GM12878 (cell line): ENCODE results near the gene CDC14B. TPM values are rescaled to one million over a fixed set of nuclear protein-coding genes. Genes with fewer than 3 reads are reported as not detected.

Source experiments
- ATAC-seq: fragments of 200-7000 bp; cut with Tn5 transposase; 3 replicates; pipeline ENCODE4 v1.9.1; 2020; ENCODE audit warnings: mild to moderate bottlenecking, moderate library complexity
- BruUV-seq: library from RNA; stranded (reverse); fragments of 400-500 nt; replicated peaks from 2 replicates; lab custom pipeline; 2021; lab: Mats Ljungman, UMichigan
- CTCF ChIA-PET: fragments of 300-600 bp; sonication (Branson Sonifier 250); formaldehyde crosslinking; extraction: SDS; loops from one replicate; lab custom pipeline; 2021; ENCODE audit warnings: inconsistent platforms; lab: Yijun Ruan, JAX
- POLR2A ChIA-PET: fragments of 350-600 bp; formaldehyde crosslinking; extraction: SDS; loops from one replicate; lab custom pipeline; 2021; ENCODE audit warnings: inconsistent platforms; lab: Charles Lee
- RAD21 ChIA-PET: fragments of 300-600 bp; sonication (Branson Sonifier 250); formaldehyde crosslinking; loops from one replicate; lab custom pipeline; 2023; ENCODE audit warnings: antibody characterized with exemption; ENCODE audit not compliant: unreplicated experiment; lab: Charles Lee
- SMC1A ChIA-PET: fragments of 300-600 bp; sonication (Branson Sonifier 250); formaldehyde crosslinking; loops from one replicate; lab custom pipeline; 2023; ENCODE audit not compliant: unreplicated experiment, uncharacterized antibody; lab: Charles Lee
- DNase-seq: peaks from one replicate; pipeline ENCODE4 v3.0.0-alpha.2; 2011; ENCODE audit warnings: low read depth, low spot score
- FAIRE-seq: peaks from 3 replicates; lab custom pipeline; 2011; peaks lifted over from hg19 to GRCh38; lab: Jason Lieb, UNC
- H2AFZ ChIP-seq: 2 replicates; pipeline ENCODE4 v1.6.0; 2011; ENCODE audit warnings: low read depth, low read length, control low read depth; ENCODE audit not compliant: control insufficient read depth
- H3K27ac ChIP-seq: 2 replicates; pipeline ENCODE4 v1.5.1; 2011; ENCODE audit warnings: control low read depth; ENCODE audit not compliant: control insufficient read depth, insufficient read depth
- H3K27me3 ChIP-seq, 2 experiments: replicated peaks in 1 of 2; 2 replicates each; pipeline versions ENCODE4 v1.6.0 to v1.6.1; 2011; ENCODE audit warnings: low read length in 1 of 2; ENCODE audit not compliant: control insufficient read depth in 2 of 2, insufficient read depth in 2 of 2
- H3K36me3 ChIP-seq, 2 experiments: 2 replicates each; pipeline ENCODE4 v1.5.1; 2011; ENCODE audit warnings: low read length in 1 of 2; ENCODE audit not compliant: control insufficient read depth in 2 of 2, insufficient read depth in 2 of 2
- H3K4me1 ChIP-seq: 2 replicates; pipeline ENCODE4 v1.6.1; 2011; ENCODE audit warnings: mild to moderate bottlenecking, low read length, moderate library complexity, mixed read lengths; ENCODE audit not compliant: control insufficient read depth, insufficient read depth
- H3K4me2 ChIP-seq: 2 replicates; pipeline ENCODE4 v1.6.0; 2011; ENCODE audit warnings: control low read depth; ENCODE audit not compliant: control insufficient read depth, insufficient read depth
- H3K4me3 ChIP-seq: fragments of 200-600 bp; sonication (generic); 2 replicates; pipeline ENCODE4 v1.5.1; 2016
- H3K79me2 ChIP-seq: 2 replicates; pipeline ENCODE4 v1.6.0; 2011; ENCODE audit warnings: low read length; ENCODE audit not compliant: control insufficient read depth, insufficient read depth
- H3K9ac ChIP-seq: 2 replicates; pipeline ENCODE4 v1.8.0; 2011; ENCODE audit warnings: low read length, control low read depth, mixed read lengths; ENCODE audit not compliant: control insufficient read depth, insufficient read depth
- H3K9me3 ChIP-seq: replicated peaks from 3 replicates; pipeline ENCODE4 v1.5.1; 2011; ENCODE audit warnings: mild to moderate bottlenecking, low read length; ENCODE audit not compliant: control insufficient read depth, insufficient read depth
- H4K20me1 ChIP-seq: 2 replicates; pipeline ENCODE4 v1.6.0; 2011; ENCODE audit not compliant: control insufficient read depth, insufficient read depth
- BRCA1 ChIP-seq: IDR thresholded peaks from 2 replicates; pipeline ENCODE4 v1.6.1; 2011; ENCODE audit warnings: low read depth, low read length, improper control_type of control experiment
- CBFB ChIP-seq: IDR thresholded peaks from 2 replicates; pipeline ENCODE4 v1.6.1; 2016; ENCODE audit warnings: antibody characterized with exemption, low read depth
- HDAC6 ChIP-seq: fragments of 200-600 bp; sonication (generic); IDR thresholded peaks from one replicate; pipeline ENCODE4 v1.8.0; 2017; ENCODE audit warnings: antibody characterized with exemption; ENCODE audit not compliant: unreplicated experiment
- MXI1 ChIP-seq: fragments of 150-350 bp; IDR thresholded peaks from 2 replicates; pipeline ENCODE4 v1.6.1; 2011; ENCODE audit warnings: low read depth, mild to moderate bottlenecking, inconsistent platforms, low read length, improper control_type of control experiment
- NFYB ChIP-seq: IDR thresholded peaks from 2 replicates; pipeline ENCODE4 v1.6.1; 2011; ENCODE audit warnings: low read depth, mild to moderate bottlenecking, low read length, improper control_type of control experiment, moderate library complexity; ENCODE audit not compliant: insufficient read depth
- SMAD1 ChIP-seq: fragments of 450-650 bp; IDR thresholded peaks from 2 replicates; pipeline ENCODE4 v1.6.1; 2018; ENCODE audit warnings: mild to moderate bottlenecking, low read depth; ENCODE audit not compliant: partially characterized antibody
- STAT3 ChIP-seq: IDR thresholded peaks from 2 replicates; pipeline ENCODE4 v1.6.1; 2011; ENCODE audit warnings: low read depth, low read length, improper control_type of control experiment
- TCF7 ChIP-seq: IDR thresholded peaks from 2 replicates; pipeline ENCODE4 v1.6.1; 2014; ENCODE audit warnings: antibody characterized with exemption, borderline replicate concordance
- ZNF384 ChIP-seq: IDR thresholded peaks from 2 replicates; pipeline ENCODE4 v1.6.1; 2012; ENCODE audit warnings: low read depth, mild to moderate bottlenecking, low read length, improper control_type of control experiment, borderline replicate concordance
- ZSCAN29 ChIP-seq: fragments of 450-650 bp; IDR thresholded peaks from 2 replicates; pipeline ENCODE4 v1.6.1; 2017; ENCODE audit warnings: mild to moderate bottlenecking, moderate library complexity
- WGBS: methylation state at CpG from one replicate; pipeline ENCODE4 v1.1.6; 2016; ENCODE audit warnings: low lambda C conversion rate; ENCODE audit not compliant: insufficient replicate concordance, insufficient coverage; ENCODE audit errors: missing lambda C conversion rate; 5-methylcytosine and 5-hydroxymethylcytosine counted together
- in situ Hi-C: fragments of 300-500 bp; cut with MboI; formaldehyde crosslinking; loops from 9 replicates; pipeline ENCODE4 v1.14.3; 2018; ENCODE audit warnings: mixed read lengths
- intact Hi-C: fragments of 100-400 bp; cut with micrococcal nuclease; formaldehyde crosslinking; loops from one replicate; pipeline ENCODE4 v1.14.2; 2022; ENCODE audit not compliant: unreplicated experiment
- polyA plus RNA-seq, 11 experiments: library from polyadenylated mRNA; depleted of rRNA in 4 of 11; unstranded in 6 of 11; stranded (reverse) in 5 of 11; fragments of >200 nt; fragmentation: Nextera tagmentation in 4 of 11; fragmentation: Illumina TruSeq in 1 of 11; extraction: Ambion mirVana in 4 of 11; extraction: Trizol in 1 of 11; gene quantifications; 1 replicate in 1 of 11; 2 replicates in 10 of 11; pipeline versions ENCODE4 v1.2.1 to v1.2.3, GENCODE V29; 2011 to 2016; ENCODE audit warnings: inconsistent platforms in 2 of 11, missing spikeins in 2 of 11, low read depth in 1 of 11
- total RNA-seq, 4 experiments: library from RNA; depleted of rRNA in 3 of 4; stranded (reverse); fragments of >200 nt in 3 of 4; fragmentation: Illumina TruSeq in 1 of 4; extraction: Trizol in 1 of 4; gene quantifications; 2 replicates each; pipeline versions ENCODE4 v1.2.1 to v1.2.3, GENCODE V29; 2013 to 2021
- TF ChIP-seq, protein P1 (sequence below): IDR thresholded peaks from 2 replicates; pipeline ENCODE4 v1.6.1; 2011; ENCODE audit warnings: low read depth, low read length, improper control_type of control experiment, borderline replicate concordance
- TF ChIP-seq, protein P2 (sequence below): IDR thresholded peaks from 2 replicates; pipeline ENCODE4 v1.6.1; 2012; ENCODE audit warnings: improper control_type of control experiment, low read depth, low read length; ENCODE audit not compliant: insufficient replicate concordance
- TF ChIP-seq, protein P3 (sequence below): fragments of 450-650 bp; formaldehyde crosslinking; IDR thresholded peaks from 2 replicates; pipeline ENCODE4 v1.4.0; 2022; ENCODE audit warnings: mild to moderate bottlenecking, moderate library complexity

CDC14B gene
- total and polyA plus RNA-seq, 10 of the 15 experiments (the other 5 are each of a cell fraction or from before 2014, with no cell fraction given), result 3.7 to 11.7 (median 6.2) TPM

DNA sequence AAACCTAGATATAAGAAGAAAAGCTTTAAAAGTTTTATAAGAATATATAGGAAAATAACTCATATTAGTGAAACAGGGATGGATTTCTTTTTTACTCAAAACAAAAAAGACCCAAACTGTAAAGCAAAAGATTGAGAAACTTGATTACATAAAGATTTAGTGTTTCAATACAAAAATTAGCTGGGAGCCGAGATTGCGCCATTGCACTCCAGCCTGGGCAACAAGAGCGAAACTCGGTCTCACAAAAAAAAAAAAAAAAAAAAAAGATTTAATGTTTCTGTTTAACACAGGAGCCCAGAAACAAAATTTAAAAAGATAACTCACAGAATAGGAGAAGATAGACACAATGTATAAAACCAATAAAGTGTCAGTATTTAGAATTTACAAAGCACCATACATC is 45.2 kb downstream of the CDC14B start:
- no peak overlapping the region for H3K9ac ChIP-seq
- H3K9me3 ChIP-seq, result no peaks in the 10 kb centered on the region
- BruUV-seq, result no TSS peak
- ChIA-PET POLR2A (no interaction called here), CTCF (interaction anchor here (0.6 kb wide), 1 partner anchor 8 kb away, joined by 3 read pairs; no protein-coding TSS in a partner anchor), RAD21 (no interaction called here), SMC1A (no interaction called here)
- H3K4me1 ChIP-seq, result no peaks in the 10 kb centered on the region
- in situ Hi-C loops, result no loop called here
- intact Hi-C loops, result no loop called here
- H2AFZ ChIP-seq, result no peak overlapping the region
- no peak overlapping the region for H3K4me2 ChIP-seq
- H3K36me3 ChIP-seq, result no peaks in the 10 kb centered on the region
- no peaks in the 10 kb centered on the region for H3K27me3 ChIP-seq
- H3K27ac ChIP-seq, result no peak overlapping the region
- no peak overlapping the region for H3K4me3 ChIP-seq
- H4K20me1 ChIP-seq, result no peaks in the 10 kb centered on the region
- no peaks in the 10 kb centered on the region for H3K79me2 ChIP-seq
- FAIRE-seq (no peak), DNase-seq (no peak), ATAC-seq (no peak)
- WGBS, result 84% methylated on average over 4 of the region's 4 CpGs
- no peak for TF ChIP-seq TCF7
- no peak for TF ChIP-seq NFYB
- TF ChIP-seq CBFB, result no peak
- TF ChIP-seq, protein P1, sequence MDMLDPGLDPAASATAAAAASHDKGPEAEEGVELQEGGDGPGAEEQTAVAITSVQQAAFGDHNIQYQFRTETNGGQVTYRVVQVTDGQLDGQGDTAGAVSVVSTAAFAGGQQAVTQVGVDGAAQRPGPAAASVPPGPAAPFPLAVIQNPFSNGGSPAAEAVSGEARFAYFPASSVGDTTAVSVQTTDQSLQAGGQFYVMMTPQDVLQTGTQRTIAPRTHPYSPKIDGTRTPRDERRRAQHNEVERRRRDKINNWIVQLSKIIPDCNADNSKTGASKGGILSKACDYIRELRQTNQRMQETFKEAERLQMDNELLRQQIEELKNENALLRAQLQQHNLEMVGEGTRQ, result no peak
- TF ChIP-seq ZNF384, result no peak
- TF ChIP-seq, protein P2, sequence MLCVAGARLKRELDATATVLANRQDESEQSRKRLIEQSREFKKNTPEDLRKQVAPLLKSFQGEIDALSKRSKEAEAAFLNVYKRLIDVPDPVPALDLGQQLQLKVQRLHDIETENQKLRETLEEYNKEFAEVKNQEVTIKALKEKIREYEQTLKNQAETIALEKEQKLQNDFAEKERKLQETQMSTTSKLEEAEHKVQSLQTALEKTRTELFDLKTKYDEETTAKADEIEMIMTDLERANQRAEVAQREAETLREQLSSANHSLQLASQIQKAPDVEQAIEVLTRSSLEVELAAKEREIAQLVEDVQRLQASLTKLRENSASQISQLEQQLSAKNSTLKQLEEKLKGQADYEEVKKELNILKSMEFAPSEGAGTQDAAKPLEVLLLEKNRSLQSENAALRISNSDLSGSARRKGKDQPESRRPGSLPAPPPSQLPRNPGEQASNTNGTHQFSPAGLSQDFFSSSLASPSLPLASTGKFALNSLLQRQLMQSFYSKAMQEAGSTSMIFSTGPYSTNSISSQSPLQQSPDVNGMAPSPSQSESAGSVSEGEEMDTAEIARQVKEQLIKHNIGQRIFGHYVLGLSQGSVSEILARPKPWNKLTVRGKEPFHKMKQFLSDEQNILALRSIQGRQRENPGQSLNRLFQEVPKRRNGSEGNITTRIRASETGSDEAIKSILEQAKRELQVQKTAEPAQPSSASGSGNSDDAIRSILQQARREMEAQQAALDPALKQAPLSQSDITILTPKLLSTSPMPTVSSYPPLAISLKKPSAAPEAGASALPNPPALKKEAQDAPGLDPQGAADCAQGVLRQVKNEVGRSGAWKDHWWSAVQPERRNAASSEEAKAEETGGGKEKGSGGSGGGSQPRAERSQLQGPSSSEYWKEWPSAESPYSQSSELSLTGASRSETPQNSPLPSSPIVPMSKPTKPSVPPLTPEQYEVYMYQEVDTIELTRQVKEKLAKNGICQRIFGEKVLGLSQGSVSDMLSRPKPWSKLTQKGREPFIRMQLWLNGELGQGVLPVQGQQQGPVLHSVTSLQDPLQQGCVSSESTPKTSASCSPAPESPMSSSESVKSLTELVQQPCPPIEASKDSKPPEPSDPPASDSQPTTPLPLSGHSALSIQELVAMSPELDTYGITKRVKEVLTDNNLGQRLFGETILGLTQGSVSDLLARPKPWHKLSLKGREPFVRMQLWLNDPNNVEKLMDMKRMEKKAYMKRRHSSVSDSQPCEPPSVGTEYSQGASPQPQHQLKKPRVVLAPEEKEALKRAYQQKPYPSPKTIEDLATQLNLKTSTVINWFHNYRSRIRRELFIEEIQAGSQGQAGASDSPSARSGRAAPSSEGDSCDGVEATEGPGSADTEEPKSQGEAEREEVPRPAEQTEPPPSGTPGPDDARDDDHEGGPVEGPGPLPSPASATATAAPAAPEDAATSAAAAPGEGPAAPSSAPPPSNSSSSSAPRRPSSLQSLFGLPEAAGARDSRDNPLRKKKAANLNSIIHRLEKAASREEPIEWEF, result no peak
- TF ChIP-seq STAT3, result no peak
- no peak for TF ChIP-seq ZSCAN29
- TF ChIP-seq, protein P3, sequence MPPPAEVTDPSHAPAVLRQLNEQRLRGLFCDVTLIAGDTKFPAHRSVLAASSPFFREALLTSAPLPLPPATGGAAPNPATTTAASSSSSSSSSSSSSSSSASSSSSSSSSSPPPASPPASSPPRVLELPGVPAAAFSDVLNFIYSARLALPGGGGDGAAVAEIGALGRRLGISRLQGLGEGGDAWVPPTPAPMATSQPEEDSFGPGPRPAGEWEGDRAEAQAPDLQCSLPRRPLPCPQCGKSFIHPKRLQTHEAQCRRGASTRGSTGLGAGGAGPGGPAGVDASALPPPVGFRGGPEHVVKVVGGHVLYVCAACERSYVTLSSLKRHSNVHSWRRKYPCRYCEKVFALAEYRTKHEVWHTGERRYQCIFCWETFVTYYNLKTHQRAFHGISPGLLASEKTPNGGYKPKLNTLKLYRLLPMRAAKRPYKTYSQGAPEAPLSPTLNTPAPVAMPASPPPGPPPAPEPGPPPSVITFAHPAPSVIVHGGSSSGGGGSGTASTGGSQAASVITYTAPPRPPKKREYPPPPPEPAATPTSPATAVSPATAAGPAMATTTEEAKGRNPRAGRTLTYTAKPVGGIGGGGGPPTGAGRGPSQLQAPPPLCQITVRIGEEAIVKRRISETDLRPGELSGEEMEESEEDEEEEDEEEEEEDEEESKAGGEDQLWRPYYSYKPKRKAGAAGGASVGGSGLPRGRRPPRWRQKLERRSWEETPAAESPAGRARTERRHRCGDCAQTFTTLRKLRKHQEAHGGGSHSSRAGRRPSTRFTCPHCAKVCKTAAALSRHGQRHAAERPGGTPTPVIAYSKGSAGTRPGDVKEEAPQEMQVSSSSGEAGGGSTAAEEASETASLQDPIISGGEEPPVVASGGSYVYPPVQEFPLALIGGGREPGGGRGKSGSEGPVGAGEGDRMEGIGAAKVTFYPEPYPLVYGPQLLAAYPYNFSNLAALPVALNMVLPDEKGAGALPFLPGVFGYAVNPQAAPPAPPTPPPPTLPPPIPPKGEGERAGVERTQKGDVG (CRISPR knock-in tag), result no peak
- TF ChIP-seq SMAD1, result no peak
- TF ChIP-seq BRCA1, result no peak
- no peak for TF ChIP-seq MXI1
- TF ChIP-seq HDAC6, result no peak
